Fibroblast of mammary gland (primary cell): ENCODE measurements around the gene IL17A.
"Not testable (repeated sequence)": the region's sequence is repeated elsewhere in the genome, so short reads cannot be mapped to it uniquely, and the experiment has no call there.

ENCODE experiments used
- DNase-seq: peaks from one replicate; pipeline ENCODE4 v3.0.0-alpha.2; 2010; ENCODE audit warnings: low read depth
- H3K4me3 ChIP-seq: 2 replicates; pipeline ENCODE4 v1.5.1; 2011; ENCODE audit warnings: low read depth, mild to moderate bottlenecking, low read length, moderate library complexity; ENCODE audit not compliant: control insufficient read depth
- CTCF ChIP-seq: conservative IDR thresholded peaks from 2 replicates; pipeline ENCODE4 v1.5.1; 2011; ENCODE audit warnings: low read depth, low read length, inconsistent platforms; ENCODE audit not compliant: control insufficient read depth, insufficient read depth

The IL17A gene

GRCh38 chr6:52191824-52192223, 5.6 kb downstream of the IL17A start:
- no peak for DNase-seq
- no peak overlapping the region for H3K4me3 ChIP-seq
- no peak for TF ChIP-seq CTCF

GRCh38 chr6:52195886-52196285, 9.7 kb downstream of the IL17A start:
- H3K4me3 ChIP-seq = no peak overlapping the region
- TF ChIP-seq CTCF = no peak
- no peak for DNase-seq

- not testable (repeated sequence) for H3K4me3 ChIP-seq, DNase-seq
These were observed 13.9 kb downstream of the IL17A start for GRCh38 chr6:52200088-52200487.

GRCh38 chr6:52201046-52201445, 14.9 kb downstream of the IL17A start:
- no peak overlapping the region for H3K4me3 ChIP-seq
- no peak for TF ChIP-seq CTCF
- DNase-seq = no peak

GRCh38 chr6:52201493-52201892, 15.3 kb downstream of the IL17A start:
- TF ChIP-seq CTCF = no peak
- H3K4me3 ChIP-seq = no peak overlapping the region
- no peak for DNase-seq

GRCh38 chr6:52207066-52207465, 20.9 kb downstream of the IL17A start:
- DNase-seq = no peak
- no peak overlapping the region for H3K4me3 ChIP-seq
- no peak for TF ChIP-seq CTCF

- no peak overlapping the region for H3K4me3 ChIP-seq
- DNase-seq = no peak
- TF ChIP-seq CTCF = no peak
These were observed 22.4 kb downstream of the IL17A start for GRCh38 chr6:52208612-52209011.

GRCh38 chr6:52209770-52210169, 23.6 kb downstream of the IL17A start:
- no peak for DNase-seq
- no peak for TF ChIP-seq CTCF
- no peak overlapping the region for H3K4me3 ChIP-seq
